RWPE2 (cell line): Measurements from ENCODE around the gene OR2V1.
A peak's percentile ranks its signal among the peaks of the same experiment; 100 is the strongest.
"Not testable (repeated sequence)": the region's sequence is repeated elsewhere in the genome, so short reads cannot be mapped to it uniquely, and the experiment has no call there.

Experiments
- ATAC-seq: fragments of 200-7000 bp; cut with Tn5 transposase; 3 replicates; pipeline ENCODE4 v1.9.1; 2021; ENCODE audit warnings: low read depth
- DNase-seq: peaks from one replicate; pipeline ENCODE4 v3.0.0-alpha.2; 2020; ENCODE audit warnings: low spot score
- H3K27ac ChIP-seq: fragments of 450-650 bp; 2 replicates; pipeline ENCODE4 v1.5.1; 2017; ENCODE audit warnings: mild to moderate bottlenecking; ENCODE audit not compliant: poor library complexity, severe bottlenecking
- H3K27me3 ChIP-seq: fragments of 250-450 bp; sonication (Bioruptor Pico); 2 replicates; pipeline ENCODE4 v1.5.1; 2021; ENCODE audit warnings: mild to moderate bottlenecking, moderate library complexity; ENCODE audit not compliant: insufficient read depth, poor library complexity, severe bottlenecking
- H3K36me3 ChIP-seq: fragments of 250-450 bp; sonication (Bioruptor Pico); 2 replicates; pipeline ENCODE4 v1.5.1; 2020; ENCODE audit warnings: low read depth, mild to moderate bottlenecking, moderate library complexity
- H3K4me1 ChIP-seq: fragments of 250-450 bp; sonication (Bioruptor Pico); 2 replicates; pipeline ENCODE4 v1.5.1; 2021; ENCODE audit warnings: mild to moderate bottlenecking, moderate library complexity; ENCODE audit not compliant: insufficient read depth, poor library complexity, severe bottlenecking
- H3K4me3 ChIP-seq: fragments of 250-450 bp; sonication (Bioruptor Pico); 2 replicates; pipeline ENCODE4 v1.5.1; 2021; ENCODE audit warnings: mild to moderate bottlenecking, moderate library complexity; ENCODE audit not compliant: severe bottlenecking
- H3K9me3 ChIP-seq: fragments of 250-450 bp; sonication (Bioruptor Pico); 2 replicates; pipeline ENCODE4 v1.5.1; 2021; ENCODE audit warnings: mild to moderate bottlenecking, moderate library complexity; ENCODE audit not compliant: severe bottlenecking
- TF ChIP-seq, protein P1 (sequence below): fragments of 450-650 bp; IDR thresholded peaks from one replicate; pipeline ENCODE4 v1.5.1; 2017; ENCODE audit warnings: mild to moderate bottlenecking, moderate library complexity; ENCODE audit not compliant: poor library complexity, severe bottlenecking

Gene OR2V1

GRCh38 chr5:181161534-181162175 is 30.7 kb upstream of the OR2V1 start:
- no peak for DNase-seq
- TF ChIP-seq, protein P1, sequence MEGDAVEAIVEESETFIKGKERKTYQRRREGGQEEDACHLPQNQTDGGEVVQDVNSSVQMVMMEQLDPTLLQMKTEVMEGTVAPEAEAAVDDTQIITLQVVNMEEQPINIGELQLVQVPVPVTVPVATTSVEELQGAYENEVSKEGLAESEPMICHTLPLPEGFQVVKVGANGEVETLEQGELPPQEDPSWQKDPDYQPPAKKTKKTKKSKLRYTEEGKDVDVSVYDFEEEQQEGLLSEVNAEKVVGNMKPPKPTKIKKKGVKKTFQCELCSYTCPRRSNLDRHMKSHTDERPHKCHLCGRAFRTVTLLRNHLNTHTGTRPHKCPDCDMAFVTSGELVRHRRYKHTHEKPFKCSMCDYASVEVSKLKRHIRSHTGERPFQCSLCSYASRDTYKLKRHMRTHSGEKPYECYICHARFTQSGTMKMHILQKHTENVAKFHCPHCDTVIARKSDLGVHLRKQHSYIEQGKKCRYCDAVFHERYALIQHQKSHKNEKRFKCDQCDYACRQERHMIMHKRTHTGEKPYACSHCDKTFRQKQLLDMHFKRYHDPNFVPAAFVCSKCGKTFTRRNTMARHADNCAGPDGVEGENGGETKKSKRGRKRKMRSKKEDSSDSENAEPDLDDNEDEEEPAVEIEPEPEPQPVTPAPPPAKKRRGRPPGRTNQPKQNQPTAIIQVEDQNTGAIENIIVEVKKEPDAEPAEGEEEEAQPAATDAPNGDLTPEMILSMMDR = no peak
- H3K4me1 ChIP-seq = peaks cover 8% of the 10 kb centered on the region
- H3K36me3 ChIP-seq = no peaks in the 10 kb centered on the region
- peak overlapping the region; percentile 6 for H3K4me3 ChIP-seq
- no peaks in the 10 kb centered on the region for H3K27me3 ChIP-seq
- H3K9me3 ChIP-seq = no peaks in the 10 kb centered on the region
- no peak for ATAC-seq
- H3K27ac ChIP-seq = peak overlapping the region; percentile 56

DNA sequence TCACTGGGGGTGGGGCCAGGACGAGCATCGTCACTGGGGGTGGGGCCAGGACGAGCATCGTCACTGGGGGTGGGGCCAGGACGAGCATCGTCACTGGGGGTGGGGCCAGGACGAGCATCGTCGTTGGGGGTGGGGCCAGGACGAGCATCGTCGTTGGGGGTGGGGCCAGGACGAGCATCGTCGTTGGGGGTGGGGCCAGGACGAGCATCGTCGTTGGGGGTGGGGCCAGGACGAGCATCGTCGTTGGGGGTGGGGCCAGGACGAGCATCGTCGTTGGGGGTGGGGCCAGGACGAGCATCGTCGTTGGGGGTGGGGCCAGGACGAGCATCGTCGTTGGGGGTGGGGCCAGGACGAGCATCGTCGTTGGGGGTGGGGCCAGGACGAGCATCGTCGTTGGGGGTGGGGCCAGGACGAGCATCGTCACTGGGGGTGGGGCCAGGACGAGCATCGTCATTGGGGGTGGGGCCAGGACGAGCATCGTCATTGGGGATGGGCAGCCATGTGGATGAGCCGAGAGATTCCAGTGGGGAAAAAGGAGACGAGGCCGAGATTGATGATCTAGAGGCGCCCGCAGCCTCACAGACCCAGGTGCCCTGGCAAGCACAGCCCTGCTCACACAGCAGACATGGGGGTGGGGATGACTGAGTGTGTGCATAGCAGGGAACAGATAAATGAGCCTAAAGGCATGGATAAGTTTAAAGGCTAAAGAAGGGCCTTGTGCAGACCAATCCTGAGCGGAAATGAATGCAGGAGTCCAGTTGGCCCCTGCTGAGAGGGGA is 30.0 kb upstream of the OR2V1 start:
- H3K36me3 ChIP-seq, H3K4me1 ChIP-seq, H3K9me3 ChIP-seq, H3K27me3 ChIP-seq: not testable (repeated sequence)
- ATAC-seq (peak; percentile 43), DNase-seq (peak; percentile 77)
- Histone ChIP-seq H3K4me3 (peak overlapping the region; percentile 6), H3K27ac (peak overlapping the region; percentile 56)

GRCh38 chr5:181160152-181160754 is 29.3 kb upstream of the OR2V1 start:
- H3K27ac ChIP-seq = peak overlapping the region; percentile 65
- peak; percentile 46 for ATAC-seq
- no peaks in the 10 kb centered on the region for H3K36me3 ChIP-seq
- peaks cover 8% of the 10 kb centered on the region for H3K4me1 ChIP-seq
- no peaks in the 10 kb centered on the region for H3K27me3 ChIP-seq
- H3K9me3 ChIP-seq = no peaks in the 10 kb centered on the region
- TF ChIP-seq, protein P1 = no peak
- H3K4me3 ChIP-seq = peak overlapping the region; percentile 24
- peak; percentile 82 for DNase-seq

DNA sequence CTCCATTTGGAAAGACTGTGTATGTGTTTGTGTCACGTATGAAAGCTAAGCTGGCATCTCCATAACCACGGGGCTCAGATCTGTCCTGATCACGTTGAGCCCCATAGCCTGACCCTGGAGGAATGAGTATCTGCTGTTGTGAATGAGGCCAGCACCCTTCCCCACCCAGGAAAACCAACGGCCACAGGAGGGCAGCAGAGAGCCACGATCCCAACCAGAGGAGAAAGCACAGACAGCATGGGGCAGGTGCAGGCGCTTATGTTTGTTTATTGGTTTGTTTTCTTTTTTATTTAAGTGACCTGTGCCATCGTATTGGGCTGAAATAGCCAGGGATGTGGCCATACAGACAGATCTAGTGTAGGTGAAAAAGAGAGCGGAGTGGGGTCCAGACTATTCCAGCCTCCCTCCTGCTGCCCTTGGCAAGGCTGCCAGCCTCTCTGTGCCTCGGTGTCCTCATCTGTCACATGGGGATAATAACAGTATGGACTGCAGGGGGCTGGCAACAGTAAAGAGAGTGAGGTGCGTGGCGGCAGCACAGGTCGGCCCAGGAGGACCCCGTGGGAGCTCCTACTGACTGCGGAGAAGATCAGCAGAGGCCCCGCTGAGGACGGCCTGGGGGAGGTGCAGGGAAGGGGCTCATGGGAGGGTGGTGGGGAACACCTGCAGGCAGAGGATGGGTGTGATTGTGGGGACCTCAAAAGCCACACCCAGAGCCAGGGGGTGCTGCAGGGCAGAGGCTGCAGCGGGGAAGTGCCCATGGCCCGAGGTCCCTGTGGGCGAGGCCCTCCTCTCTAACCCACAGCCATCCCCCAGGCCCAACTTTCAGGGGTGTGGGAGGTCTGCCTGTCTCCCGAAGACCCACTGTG is 28.6 kb upstream of the OR2V1 start:
- Histone ChIP-seq H3K4me1 (peaks cover 8% of the 10 kb centered on the region), H3K4me3 (no peak overlapping the region), H3K27ac (peak overlapping the region; percentile 65), H3K9me3 (no peaks in the 10 kb centered on the region), H3K27me3 (no peaks in the 10 kb centered on the region), H3K36me3 (no peaks in the 10 kb centered on the region)
- ATAC-seq (peak; percentile 90), DNase-seq (peak; percentile 81)
- TF ChIP-seq, protein P1 = peak; percentile 99

DNA sequence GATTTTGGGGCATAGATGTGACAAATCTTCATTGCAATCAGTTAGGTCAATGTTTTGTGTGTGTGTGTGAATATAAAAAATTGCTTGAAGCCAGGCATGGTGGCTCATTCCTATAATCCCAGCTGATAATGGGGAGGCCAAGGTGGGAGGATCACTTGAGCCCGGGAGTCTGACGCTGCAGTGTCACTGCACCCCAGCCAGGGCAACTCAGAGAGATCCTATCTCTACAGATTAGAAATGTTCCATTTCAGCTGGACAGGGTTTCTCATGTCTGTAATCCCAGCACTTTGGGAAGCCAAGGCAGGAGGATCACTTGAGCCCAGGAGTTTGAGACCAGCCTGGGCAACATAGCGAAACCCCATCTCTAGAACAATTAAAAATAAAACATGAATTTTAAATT is 27.9 kb upstream of the OR2V1 start:
- TF ChIP-seq, protein P1 = no peak
- H3K27ac ChIP-seq = no peak overlapping the region
- H3K36me3 ChIP-seq = no peaks in the 10 kb centered on the region
- no peaks in the 10 kb centered on the region for H3K27me3 ChIP-seq
- DNase-seq (no peak), ATAC-seq (no peak)
- H3K9me3 ChIP-seq = no peaks in the 10 kb centered on the region
- H3K4me1 ChIP-seq = peaks cover 9% of the 10 kb centered on the region
- no peak overlapping the region for H3K4me3 ChIP-seq
